Keratinocyte (primary cell): ENCODE data around the gene SMYD3. TPM values are rescaled to one million over a fixed set of nuclear protein-coding genes. Genes with fewer than 3 reads are reported as not detected.

Experiments
- DNase-seq: peaks from one replicate; pipeline ENCODE4 v3.0.0-alpha.2; 2011; ENCODE audit warnings: low read depth, missing footprints, low spot score
- FAIRE-seq: peaks from 2 replicates; lab custom pipeline; 2011; peaks lifted over from hg19 to GRCh38; lab: Jason Lieb, UNC
- H2AFZ ChIP-seq: 2 replicates; pipeline ENCODE4 v1.6.0; 2012; ENCODE audit warnings: low read length, control low read depth, inconsistent platforms; ENCODE audit not compliant: control insufficient read depth
- H3K27ac ChIP-seq: 2 replicates; pipeline ENCODE4 v1.5.1; 2011; ENCODE audit warnings: low read length; ENCODE audit not compliant: control insufficient read depth, insufficient read depth
- H3K27me3 ChIP-seq: 3 replicates; pipeline ENCODE4 v1.6.0; 2011; ENCODE audit warnings: low read length; ENCODE audit not compliant: control insufficient read depth, insufficient read depth; ENCODE audit errors: extremely low read depth
- H3K36me3 ChIP-seq, 2 experiments: 2 replicates in 1 of 2; 3 replicates in 1 of 2; pipeline ENCODE4 v1.5.1; 2011; ENCODE audit warnings: low read length in 2 of 2, mild to moderate bottlenecking in 1 of 2; ENCODE audit not compliant: control insufficient read depth in 2 of 2, insufficient read depth in 2 of 2; ENCODE audit errors: extremely low read depth in 1 of 2
- H3K4me1 ChIP-seq: 3 replicates; pipeline ENCODE4 v1.5.1; 2011; ENCODE audit warnings: low read length; ENCODE audit not compliant: control insufficient read depth, insufficient read depth; ENCODE audit errors: extremely low read depth
- H3K4me2 ChIP-seq: 3 replicates; pipeline ENCODE4 v1.6.0; 2011; ENCODE audit warnings: low read depth, low read length; ENCODE audit not compliant: control insufficient read depth, insufficient read depth; ENCODE audit errors: extremely low read depth
- H3K4me3 ChIP-seq, 3 experiments: fragments of 200-600 bp in 1 of 3; sonication (generic) in 1 of 3; 2 replicates in 2 of 3; 3 replicates in 1 of 3; pipeline ENCODE4 v1.5.1; 2011 to 2016; ENCODE audit warnings: low read length in 3 of 3, mild to moderate bottlenecking in 3 of 3, control low read depth in 2 of 3, inconsistent platforms in 1 of 3, low read depth in 1 of 3, mixed read lengths in 1 of 3, mixed run types in 1 of 3, moderate library complexity in 1 of 3; ENCODE audit not compliant: control insufficient read depth in 2 of 3, insufficient read depth in 2 of 3; ENCODE audit errors: extremely low read depth in 1 of 3
- H3K79me2 ChIP-seq: 2 replicates; pipeline ENCODE4 v1.6.0; 2012; ENCODE audit warnings: low read length; ENCODE audit not compliant: control insufficient read depth, insufficient read depth
- H3K9ac ChIP-seq: 3 replicates; pipeline ENCODE4 v1.6.0; 2011; ENCODE audit warnings: low read length; ENCODE audit not compliant: control insufficient read depth, insufficient read depth; ENCODE audit errors: extremely low read depth
- H3K9me1 ChIP-seq: 3 replicates; pipeline ENCODE4 v1.6.0; 2011; ENCODE audit warnings: low read length; ENCODE audit not compliant: control insufficient read depth, insufficient read depth; ENCODE audit errors: extremely low read depth
- H3K9me3 ChIP-seq: 2 replicates; pipeline ENCODE4 v1.5.1; 2012; ENCODE audit warnings: low read depth, low read length; ENCODE audit not compliant: control insufficient read depth
- H4K20me1 ChIP-seq: 3 replicates; pipeline ENCODE4 v1.6.0; 2011; ENCODE audit warnings: low read length; ENCODE audit not compliant: control insufficient read depth, insufficient read depth; ENCODE audit errors: extremely low read depth
- CTCF ChIP-seq, 3 experiments: IDR thresholded peaks in 1 of 3; conservative IDR thresholded peaks in 1 of 3; optimal IDR thresholded peaks in 1 of 3; 2 replicates in 2 of 3; 3 replicates in 1 of 3; pipeline versions ENCODE3 to v1.5.1; 2011; ENCODE audit warnings: low read length in 3 of 3, mild to moderate bottlenecking in 3 of 3, moderate library complexity in 2 of 3, control low read depth in 1 of 3, inconsistent platforms in 1 of 3; ENCODE audit not compliant: insufficient read depth in 2 of 3; ENCODE audit errors: extremely low read depth in 1 of 3
- EZH2 ChIP-seq: IDR thresholded peaks from one replicate; pipeline ENCODE4 v1.6.1; 2012; ENCODE audit warnings: inconsistent platforms, mild to moderate bottlenecking, low read length, moderate library complexity
- dilution Hi-C: fragments of 300-500 bp; cut with MboI; formaldehyde crosslinking; loops from one replicate; pipeline ENCODE4 v1.7.0; 2020; ENCODE audit warnings: low sequenced_read_pairs; ENCODE audit not compliant: extremely low pct_ligation_motif_present
- polyA plus RNA-seq, 5 experiments: library from polyadenylated mRNA; depleted of rRNA in 3 of 5; stranded (reverse) in 3 of 5; stranded (forward) in 1 of 5; unstranded in 1 of 5; fragments of >200 nt; gene quantifications; 1 replicate in 1 of 5; 2 replicates in 3 of 5; 3 replicates in 1 of 5; pipeline versions ENCODE4 v1.2.1 to v1.2.3, GENCODE V29; 2011 to 2012; ENCODE audit warnings: missing spikeins in 2 of 5, low read depth in 1 of 5, low replicate concordance in 1 of 5

The SMYD3 gene
- polyA plus RNA-seq, 1 donor (not counting 4 experiments of a cell fraction or from before 2014, with no cell fraction given): 31.0 TPM

GRCh38 chr1:245752561-245752960 lies 754.5 kb downstream of the SMYD3 start:
- Histone ChIP-seq H3K9ac (no peak overlapping the region), H3K9me1 (no peaks in the 10 kb centered on the region), H3K27ac (no peak overlapping the region), H3K4me1 (no peaks in the 10 kb centered on the region), H3K4me3 (no peak overlapping the region), H3K27me3 (no peaks in the 10 kb centered on the region), H4K20me1 (no peaks in the 10 kb centered on the region), H3K9me3 (no peaks in the 10 kb centered on the region), H2AFZ (no peak overlapping the region), H3K79me2 (no peaks in the 10 kb centered on the region), H3K4me2 (no peak overlapping the region), H3K36me3 (no peaks in the 10 kb centered on the region)
- dilution Hi-C loops: no loop called here
- no peak for FAIRE-seq
- TF ChIP-seq EZH2: no peak
- TF ChIP-seq CTCF (optimal IDR thresholded peaks at IDR 0.05 in 1 of 3, IDR thresholded peaks at IDR 0.05 in 1 of 3, conservative IDR thresholded peaks at IDR 0.05 in 1 of 3; ENCODE audit: extremely low read depth in 1 of 3, insufficient read depth in 2 of 3, low read length in 3 of 3): no peak
- DNase-seq: no peak

GRCh38 chr1:245751726-245752470 lies 755.2 kb downstream of the SMYD3 start:
- Histone ChIP-seq H4K20me1 (no peaks in the 10 kb centered on the region), H3K4me2 (no peak overlapping the region), H3K27ac (no peak overlapping the region), H3K4me1 (no peaks in the 10 kb centered on the region), H2AFZ (no peak overlapping the region), H3K27me3 (no peaks in the 10 kb centered on the region), H3K9ac (no peak overlapping the region), H3K9me3 (no peaks in the 10 kb centered on the region), H3K9me1 (no peaks in the 10 kb centered on the region), H3K36me3 (no peaks in the 10 kb centered on the region), H3K79me2 (no peaks in the 10 kb centered on the region), H3K4me3 (no peak overlapping the region)
- TF ChIP-seq CTCF (optimal IDR thresholded peaks at IDR 0.05 in 1 of 3, IDR thresholded peaks at IDR 0.05 in 1 of 3, conservative IDR thresholded peaks at IDR 0.05 in 1 of 3; ENCODE audit: extremely low read depth in 1 of 3, insufficient read depth in 2 of 3, low read length in 3 of 3) (no peak), EZH2 (no peak)
- dilution Hi-C loops: no loop called here
- DNase-seq (no peak), FAIRE-seq (no peak)
